Progenitor cell of endocrine pancreas (in vitro differentiated cells): Measurements from ENCODE around the gene ZNF860. TPM values are rescaled to one million over a fixed set of nuclear protein-coding genes. Genes with fewer than 3 reads are reported as not detected.
"Not testable (repeated sequence)": the region's sequence is repeated elsewhere in the genome, so short reads cannot be mapped to it uniquely, and the experiment has no call there.

Experiments
- DNase-seq: peaks from one replicate; pipeline ENCODE4 v3.0.0; 2021; ENCODE audit warnings: low spot score; ENCODE audit not compliant: unreplicated experiment
- H3K27ac Mint-ChIP-seq: 2 replicates; pipeline ENCODE4 v1.8.0; 2021; ENCODE audit warnings: mild to moderate bottlenecking, moderate library complexity, mixed read lengths
- H3K27me3 Mint-ChIP-seq: 2 replicates; pipeline ENCODE4 v1.8.0; 2021; ENCODE audit warnings: mixed read lengths
- H3K36me3 Mint-ChIP-seq: 2 replicates; pipeline ENCODE4 v1.8.0; 2022; ENCODE audit warnings: mixed read lengths; ENCODE audit not compliant: insufficient read depth
- H3K4me1 Mint-ChIP-seq: 2 replicates; pipeline ENCODE4 v1.8.0; 2021; ENCODE audit warnings: low read depth, mixed read lengths
- H3K4me3 Mint-ChIP-seq: 2 replicates; pipeline ENCODE4 v1.8.0; 2021; ENCODE audit warnings: low read depth, mild to moderate bottlenecking, moderate library complexity, mixed read lengths
- H3K9me3 Mint-ChIP-seq: 2 replicates; pipeline ENCODE4 v1.8.0; 2021; ENCODE audit warnings: low read depth, mixed read lengths
- total RNA-seq: library from RNA; stranded (reverse); gene quantifications from 2 replicates; pipeline ENCODE4 v1.2.1, GENCODE V29; 2021
- TF ChIP-seq, protein P1 (sequence below): fragments of 200-600 bp; sonication (generic); IDR thresholded peaks from one replicate; pipeline ENCODE4 v1.5.0; 2021; ENCODE audit warnings: antibody characterized with exemption, mild to moderate bottlenecking; ENCODE audit not compliant: unreplicated experiment

The ZNF860 gene
- total RNA-seq, 1 donor from 2014 or later: 2.1 TPM

DNA sequence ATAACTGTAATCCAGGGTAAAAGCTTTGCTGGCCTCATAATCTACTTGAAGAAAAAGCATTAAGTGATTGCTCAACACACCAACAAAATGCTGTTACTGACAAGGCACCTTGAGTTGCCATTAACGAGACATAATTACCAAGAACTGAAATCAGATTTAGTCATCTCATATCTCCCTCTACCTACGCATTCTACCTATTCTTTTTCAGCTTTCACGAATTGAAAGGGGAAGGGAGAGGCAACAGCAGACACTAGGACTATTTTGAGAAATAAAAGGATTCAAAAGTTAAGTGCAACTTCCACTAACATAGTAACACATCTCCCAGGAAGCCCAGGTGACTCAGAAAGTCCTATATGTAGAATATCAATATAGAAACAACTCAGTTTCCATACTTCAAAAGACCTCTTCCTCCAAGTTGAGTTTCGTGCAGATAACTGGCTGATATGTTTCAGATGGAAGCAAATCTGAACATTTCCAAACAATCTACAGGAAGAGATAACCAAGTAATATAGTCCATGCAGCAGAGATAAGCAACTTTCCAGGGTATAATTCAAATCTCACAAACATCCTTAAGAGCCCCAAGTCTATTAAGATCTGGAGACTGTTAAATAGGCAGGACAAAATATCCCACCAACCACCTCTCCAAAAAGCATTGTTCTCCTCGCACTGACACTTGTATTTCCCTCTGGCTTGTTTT lies 2.4 kb upstream of the ZNF860 start:
- peaks cover 5% of the 10 kb centered on the region for H3K36me3 Mint-ChIP-seq
- H3K4me3 Mint-ChIP-seq: peak overlapping the region; percentile 66
- peaks cover 36% of the 10 kb centered on the region for H3K27me3 Mint-ChIP-seq
- TF ChIP-seq, protein P1, sequence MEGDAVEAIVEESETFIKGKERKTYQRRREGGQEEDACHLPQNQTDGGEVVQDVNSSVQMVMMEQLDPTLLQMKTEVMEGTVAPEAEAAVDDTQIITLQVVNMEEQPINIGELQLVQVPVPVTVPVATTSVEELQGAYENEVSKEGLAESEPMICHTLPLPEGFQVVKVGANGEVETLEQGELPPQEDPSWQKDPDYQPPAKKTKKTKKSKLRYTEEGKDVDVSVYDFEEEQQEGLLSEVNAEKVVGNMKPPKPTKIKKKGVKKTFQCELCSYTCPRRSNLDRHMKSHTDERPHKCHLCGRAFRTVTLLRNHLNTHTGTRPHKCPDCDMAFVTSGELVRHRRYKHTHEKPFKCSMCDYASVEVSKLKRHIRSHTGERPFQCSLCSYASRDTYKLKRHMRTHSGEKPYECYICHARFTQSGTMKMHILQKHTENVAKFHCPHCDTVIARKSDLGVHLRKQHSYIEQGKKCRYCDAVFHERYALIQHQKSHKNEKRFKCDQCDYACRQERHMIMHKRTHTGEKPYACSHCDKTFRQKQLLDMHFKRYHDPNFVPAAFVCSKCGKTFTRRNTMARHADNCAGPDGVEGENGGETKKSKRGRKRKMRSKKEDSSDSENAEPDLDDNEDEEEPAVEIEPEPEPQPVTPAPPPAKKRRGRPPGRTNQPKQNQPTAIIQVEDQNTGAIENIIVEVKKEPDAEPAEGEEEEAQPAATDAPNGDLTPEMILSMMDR: no peak
- no peaks in the 10 kb centered on the region for H3K9me3 Mint-ChIP-seq
- H3K4me1 Mint-ChIP-seq: peaks cover 22% of the 10 kb centered on the region
- peak overlapping the region; percentile 55 for H3K27ac Mint-ChIP-seq
- no peak for DNase-seq

DNA sequence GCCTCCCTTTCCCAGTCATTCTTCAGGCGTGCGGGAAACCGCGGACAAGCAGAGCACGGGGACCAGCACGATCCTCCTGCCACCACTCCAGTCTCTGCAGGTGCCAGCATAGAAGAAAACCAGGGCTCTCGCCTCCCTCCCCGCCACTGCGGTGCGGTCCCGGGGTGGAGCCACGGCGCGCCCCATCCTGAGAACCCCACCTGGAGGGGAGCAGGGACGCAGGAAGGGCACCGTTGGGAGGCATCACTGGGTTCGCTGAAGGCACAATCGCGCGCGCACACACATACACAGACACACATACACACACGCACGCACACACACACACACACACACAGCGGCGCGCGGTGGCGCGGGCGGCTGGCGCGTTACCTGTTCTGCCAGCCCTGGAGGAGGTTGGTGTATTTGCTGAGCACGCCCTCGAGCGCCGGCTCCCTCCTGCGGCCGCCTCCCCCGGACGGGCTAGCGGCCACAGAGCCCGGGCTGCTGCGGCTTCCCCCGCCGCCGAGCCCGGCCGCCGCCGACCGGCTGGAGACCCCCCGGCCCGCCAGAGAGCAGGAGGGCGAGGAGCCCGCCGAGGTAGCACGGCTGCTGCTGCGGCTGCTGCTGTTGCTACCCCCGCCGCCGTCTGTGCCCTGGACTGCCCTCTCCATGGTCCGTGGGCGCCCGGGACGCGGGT lies 882 bp upstream of the ZNF860 start:
- TF ChIP-seq, protein P1: no peak
- Mint-ChIP-seq H3K36me3 (peaks cover 5% of the 10 kb centered on the region), H3K27ac (peak overlapping the region; percentile 87), H3K9me3 (no peaks in the 10 kb centered on the region), H3K4me1 (peaks cover 17% of the 10 kb centered on the region), H3K4me3 (peak overlapping the region; percentile 84), H3K27me3 (peaks cover 36% of the 10 kb centered on the region)
- DNase-seq: peak; percentile 64

DNA sequence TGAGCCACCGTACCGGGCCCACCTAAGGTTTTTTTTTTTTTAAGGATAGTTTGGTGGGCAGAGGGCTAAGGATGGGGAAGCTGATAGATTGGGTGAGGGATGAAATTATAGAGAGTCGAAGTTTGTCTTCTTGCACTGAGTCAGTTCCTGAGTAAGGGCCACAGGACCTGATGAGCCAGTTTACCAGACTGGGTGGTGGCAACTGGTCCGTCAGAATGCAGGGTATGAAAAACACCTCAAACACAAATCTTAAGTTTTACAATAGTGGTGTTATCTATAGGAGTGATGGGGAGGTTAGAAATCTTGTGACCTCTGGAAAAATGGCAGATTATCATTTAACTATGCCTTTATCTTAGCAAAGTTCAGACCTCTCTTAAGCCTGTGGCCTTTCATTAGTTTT lies 2.8 kb downstream of the ZNF860 start:
- Mint-ChIP-seq H3K36me3 (no peaks in the 10 kb centered on the region), H3K4me1 (peaks cover 10% of the 10 kb centered on the region), H3K27ac (no peak overlapping the region), H3K9me3 (no peaks in the 10 kb centered on the region), H3K4me3 (no peak overlapping the region), H3K27me3 (peaks cover 26% of the 10 kb centered on the region)
- TF ChIP-seq, protein P1: no peak
- DNase-seq: no peak

DNA sequence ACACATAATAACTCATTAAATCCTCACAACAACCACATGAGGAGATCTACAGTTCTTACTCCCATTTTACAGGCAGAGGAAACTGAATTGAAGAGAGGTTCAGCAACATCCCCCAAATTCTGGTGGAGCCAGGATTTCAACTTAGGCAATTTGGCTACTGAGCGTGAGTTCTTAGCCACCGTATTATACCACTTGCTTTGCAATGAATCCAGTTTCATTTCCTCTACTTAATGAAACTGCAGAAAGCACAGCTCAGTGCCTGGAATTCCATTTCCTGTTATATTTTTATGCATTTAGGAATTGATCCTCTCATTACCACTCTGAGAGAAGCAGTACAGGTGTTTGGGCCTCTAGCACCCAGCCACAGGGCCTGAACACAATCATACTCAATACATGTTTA lies 4.3 kb downstream of the ZNF860 start:
- H3K9me3 Mint-ChIP-seq: no peaks in the 10 kb centered on the region
- peaks cover 23% of the 10 kb centered on the region for H3K27me3 Mint-ChIP-seq
- no peak for DNase-seq
- H3K27ac Mint-ChIP-seq: no peak overlapping the region
- TF ChIP-seq, protein P1: no peak
- H3K4me1 Mint-ChIP-seq: peaks cover 5% of the 10 kb centered on the region
- no peak overlapping the region for H3K4me3 Mint-ChIP-seq
- H3K36me3 Mint-ChIP-seq: no peaks in the 10 kb centered on the region

DNA sequence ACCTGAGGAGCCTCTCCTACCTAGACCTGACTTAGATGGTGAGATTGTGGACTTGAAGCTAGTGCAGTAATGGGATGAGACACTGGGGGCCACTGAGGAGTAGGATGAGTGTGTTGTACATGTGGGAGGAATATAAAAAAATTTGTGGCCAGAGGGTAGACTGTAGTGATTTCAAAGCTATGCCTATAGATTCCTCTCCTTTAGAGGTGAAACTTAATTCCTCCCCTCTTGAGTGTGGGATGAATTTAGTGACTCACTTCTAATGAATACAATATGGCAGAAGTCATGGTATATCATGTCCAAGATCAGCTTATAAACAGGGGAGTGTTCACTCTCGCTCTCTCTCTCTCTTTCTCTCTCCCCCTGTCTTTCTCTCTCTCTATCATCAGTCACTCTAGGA lies 6.7 kb downstream of the ZNF860 start:
- Mint-ChIP-seq H3K36me3 (no peaks in the 10 kb centered on the region), H3K9me3 (peaks cover 3% of the 10 kb centered on the region), H3K27ac (no peak overlapping the region), H3K4me3 (no peak overlapping the region), H3K4me1 (peaks cover 2% of the 10 kb centered on the region), H3K27me3 (peaks cover 4% of the 10 kb centered on the region)
- DNase-seq: no peak
- TF ChIP-seq, protein P1: no peak

DNA sequence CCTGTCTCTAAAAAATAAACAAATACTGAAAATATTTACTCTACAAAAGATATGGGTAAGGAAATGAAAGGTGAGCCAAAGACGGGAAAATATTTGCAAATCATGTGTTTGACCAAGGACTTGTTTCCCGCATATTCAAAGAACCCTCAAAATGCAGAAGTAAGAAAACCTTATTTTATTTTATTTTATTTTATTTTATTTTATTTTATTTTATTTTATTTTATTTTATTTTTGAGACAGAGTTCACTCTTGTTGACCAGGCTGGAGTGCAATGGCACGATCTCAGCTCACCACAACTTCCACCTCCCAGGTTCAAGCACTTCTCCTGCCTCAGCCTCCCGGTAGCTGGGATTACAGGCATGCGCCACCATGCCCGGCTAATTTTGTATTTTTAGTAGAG lies 11.4 kb downstream of the ZNF860 start:
- not testable (repeated sequence) for H3K4me3 Mint-ChIP-seq, DNase-seq, H3K27me3 Mint-ChIP-seq, H3K27ac Mint-ChIP-seq, H3K36me3 Mint-ChIP-seq, H3K4me1 Mint-ChIP-seq
- peaks cover 12% of the 10 kb centered on the region for H3K9me3 Mint-ChIP-seq
